ENCODE data around the gene ATG2A. TPM values are rescaled to one million over a fixed set of nuclear protein-coding genes. Genes with fewer than 3 reads are reported as not detected.

The ATG2A gene
- total RNA-seq, 1 donor from 2014 or later: 16.3 TPM

DNA sequence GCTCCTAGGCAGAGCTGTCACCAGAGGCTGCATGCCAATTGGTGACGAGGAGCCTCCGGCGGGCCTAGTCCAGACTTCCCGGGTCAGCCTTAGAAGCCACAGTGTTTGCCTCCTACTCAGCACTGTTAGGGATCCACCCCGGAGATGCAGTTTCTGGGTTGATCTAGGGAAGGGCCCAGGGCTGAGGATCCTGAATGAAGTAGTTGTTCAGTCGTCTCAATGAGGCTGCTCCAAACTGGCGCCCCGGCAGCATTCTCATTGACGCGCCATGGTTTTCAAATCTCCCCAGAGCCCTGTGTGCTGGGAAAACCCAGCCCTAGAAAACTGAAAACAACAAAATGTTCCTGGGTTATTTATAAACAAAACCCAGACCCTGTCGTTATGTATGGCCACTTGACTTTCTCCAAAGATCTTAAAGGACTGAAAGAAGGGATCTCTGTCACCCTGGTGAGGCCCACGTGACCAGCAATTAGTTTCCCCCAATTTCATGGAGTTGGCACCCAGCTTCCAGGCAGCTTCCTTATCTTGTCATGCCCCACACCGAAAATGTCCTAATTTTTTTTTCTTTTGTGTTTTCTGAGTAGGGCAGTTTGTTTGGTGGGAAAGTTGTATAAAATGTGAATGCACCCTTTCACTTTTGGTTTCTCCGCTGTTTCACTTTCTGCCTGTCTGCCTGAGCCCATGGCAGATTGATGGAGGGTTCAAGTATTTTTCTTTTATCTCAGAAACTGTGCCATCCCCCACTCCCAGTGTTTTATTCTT, 36.6 kb downstream of the ATG2A start:
- Mint-ChIP-seq H3K27me3 (ENCODE audit: low read depth) (no peaks in the 10 kb centered on the region), H3K9me3 (ENCODE audit: low read depth) (no peaks in the 10 kb centered on the region), H3K27ac (ENCODE audit: unreplicated experiment) (no peak overlapping the region), H3K4me1 (ENCODE audit: low read depth) (peaks cover 30% of the 10 kb centered on the region), H3K36me3 (ENCODE audit: low read depth) (peaks cover 2% of the 10 kb centered on the region), H3K4me3 (ENCODE audit: unreplicated experiment) (no peak overlapping the region)
- TF ChIP-seq CTCF (IDR thresholded peaks at IDR 0.05): no peak
- no peak for DNase-seq (ENCODE audit: low spot score)

DNA sequence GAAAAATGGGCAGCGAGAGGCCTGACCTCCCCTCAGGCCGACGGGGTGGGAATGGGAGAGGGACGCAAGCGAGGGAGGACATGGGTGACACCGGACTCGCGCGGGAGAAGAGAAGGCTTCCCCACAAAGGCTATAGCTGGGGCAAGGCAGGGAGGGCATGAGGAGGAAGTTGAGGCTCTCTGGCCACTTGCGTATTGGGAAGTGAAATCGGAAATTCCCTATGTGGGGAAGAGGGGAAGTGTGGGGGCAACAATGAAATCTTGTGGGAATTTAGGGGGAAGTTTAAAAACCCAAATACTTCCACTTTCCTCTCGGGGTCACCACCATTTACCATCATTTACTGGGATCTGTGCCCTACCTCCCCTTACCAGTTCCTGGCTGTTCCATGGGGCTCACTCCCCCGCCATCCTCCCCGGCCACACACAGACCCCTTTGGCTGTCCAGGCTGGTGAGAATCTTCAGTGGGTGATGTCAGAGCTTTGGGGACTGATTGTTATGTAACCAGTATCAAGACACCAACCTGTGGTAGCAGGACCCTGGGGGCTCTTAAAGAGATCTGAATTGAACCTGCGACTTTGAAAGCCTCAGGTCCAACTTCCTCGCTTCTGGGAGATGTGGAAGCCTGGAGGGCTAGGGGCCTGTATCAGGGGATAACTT, 37.6 kb downstream of the ATG2A start:
- H3K9me3 Mint-ChIP-seq (ENCODE audit: low read depth): no peaks in the 10 kb centered on the region
- H3K27me3 Mint-ChIP-seq (ENCODE audit: low read depth): no peaks in the 10 kb centered on the region
- H3K4me3 Mint-ChIP-seq (ENCODE audit: unreplicated experiment): peak overlapping the region; percentile 77
- peak overlapping the region; percentile 84 for H3K27ac Mint-ChIP-seq (ENCODE audit: unreplicated experiment)
- H3K36me3 Mint-ChIP-seq (ENCODE audit: low read depth): peaks cover 2% of the 10 kb centered on the region
- no peak for TF ChIP-seq CTCF (IDR thresholded peaks at IDR 0.05)
- peaks cover 41% of the 10 kb centered on the region for H3K4me1 Mint-ChIP-seq (ENCODE audit: low read depth)
- DNase-seq (ENCODE audit: low spot score): no peak

- peak; percentile 80 for TF ChIP-seq CTCF (IDR thresholded peaks at IDR 0.05)
- peak within 1 kb of the TSS; percentile 95 for H3K27ac Mint-ChIP-seq (ENCODE audit: unreplicated experiment)
- DNase-seq (ENCODE audit: low spot score): peak; percentile 97
- peaks cover 4% of the 10 kb centered on the region for H3K36me3 Mint-ChIP-seq (ENCODE audit: low read depth)
- H3K4me1 Mint-ChIP-seq (ENCODE audit: low read depth): peaks cover 44% of the 10 kb centered on the region
- H3K9me3 Mint-ChIP-seq (ENCODE audit: low read depth): no peaks in the 10 kb centered on the region
- no peaks in the 10 kb centered on the region for H3K27me3 Mint-ChIP-seq (ENCODE audit: low read depth)
- H3K4me3 Mint-ChIP-seq (ENCODE audit: unreplicated experiment): peak within 1 kb of the TSS; percentile 98
Measured at GRCh38 chr11:64878494-64879243, 38.3 kb downstream of the ATG2A start, which contains the start of gene EHD1. EHD1 (minus strand) TSS chr11:64878621; CDS start chr11:64878464, 157 bp downstream.

GRCh38 chr11:64878223-64878493, 38.9 kb downstream of the ATG2A start:
- H3K27me3 Mint-ChIP-seq (ENCODE audit: low read depth): no peaks in the 10 kb centered on the region
- no peak for TF ChIP-seq CTCF (IDR thresholded peaks at IDR 0.05)
- H3K4me3 Mint-ChIP-seq (ENCODE audit: unreplicated experiment): peak overlapping the region; percentile 98
- H3K36me3 Mint-ChIP-seq (ENCODE audit: low read depth): peaks cover 4% of the 10 kb centered on the region
- DNase-seq (ENCODE audit: low spot score): peak; percentile 90
- H3K9me3 Mint-ChIP-seq (ENCODE audit: low read depth): no peaks in the 10 kb centered on the region
- H3K4me1 Mint-ChIP-seq (ENCODE audit: low read depth): peaks cover 48% of the 10 kb centered on the region
- peak overlapping the region; percentile 95 for H3K27ac Mint-ChIP-seq (ENCODE audit: unreplicated experiment)

All from chondrocyte (in vitro differentiated cells).